ENCODE measurements around the gene ADGRG3.

ADGRG3 gene

GRCh38 chr16:57668263-57668571 is at the start of gene ADGRG3:
Gene ADGRG3 (plus strand): TSS chr16:57668306. CDS start chr16:57668348, 42 bp downstream.
- no peak for DNase-seq

- no peak for DNase-seq
Observed at GRCh38 chr16:57619133-57619605, 48.9 kb upstream of the ADGRG3 start.

GRCh38 chr16:57619606-57620334 is 48.3 kb upstream of the ADGRG3 start:
- DNase-seq = peak; percentile 50

- peak; percentile 3 for DNase-seq
Observed at GRCh38 chr16:57620335-57621231, 47.5 kb upstream of the ADGRG3 start.

GRCh38 chr16:57621521-57622271 is 46.4 kb upstream of the ADGRG3 start:
- DNase-seq = no peak

- DNase-seq = no peak
Observed at GRCh38 chr16:57622361-57623250, 45.5 kb upstream of the ADGRG3 start.

GRCh38 chr16:57623251-57624043 is 44.7 kb upstream of the ADGRG3 start:
- peak; percentile 6 for DNase-seq

GRCh38 chr16:57624044-57624688 is 43.9 kb upstream of the ADGRG3 start:
- DNase-seq = no peak

GRCh38 chr16:57624806-57625500 is 43.2 kb upstream of the ADGRG3 start:
- DNase-seq = no peak

- DNase-seq = no peak
Observed at GRCh38 chr16:57626420-57627170, 41.5 kb upstream of the ADGRG3 start.

GRCh38 chr16:57627184-57627871 is 40.8 kb upstream of the ADGRG3 start:
- no peak for DNase-seq

- no peak for DNase-seq
Observed at GRCh38 chr16:57628008-57628781, 39.9 kb upstream of the ADGRG3 start, which contains the start of gene ADGRG1. Gene ADGRG1 (plus strand): TSS chr16:57628630. CDS start chr16:57650288, 21,658 bp downstream.

- DNase-seq = no peak
Observed at GRCh38 chr16:57628783-57629293, 39.3 kb upstream of the ADGRG3 start.

- DNase-seq = no peak
Observed at GRCh38 chr16:57629516-57630406, 38.3 kb upstream of the ADGRG3 start.

- no peak for DNase-seq
Observed at GRCh38 chr16:57630407-57630797, 37.7 kb upstream of the ADGRG3 start.

All from DMS79 (cell line).